IMR-90 (cell line): ENCODE measurements around the gene FAM168B. TPM values are rescaled to one million over a fixed set of nuclear protein-coding genes. Genes with fewer than 3 reads are reported as not detected.

ENCODE experiments used
- ATAC-seq: fragments of 200-7000 bp; cut with Tn5 transposase; 2 replicates; pipeline ENCODE4 v1.9.1; 2020; ENCODE audit warnings: low read depth, mild to moderate bottlenecking, moderate library complexity
- BruUV-seq: library from RNA; stranded (reverse); fragments of 400-500 nt; replicated peaks from 2 replicates; lab custom pipeline; 2021; lab: Mats Ljungman, UMichigan
- CTCF ChIA-PET: fragments of 300-600 bp; formaldehyde crosslinking; extraction: SDS; loops from one replicate; lab custom pipeline; 2021; ENCODE audit warnings: antibody characterized with exemption; lab: Yijun Ruan, JAX
- POLR2A ChIA-PET: fragments of 300-600 bp; sonication (Branson Sonifier 250); formaldehyde crosslinking; loops from one replicate; lab custom pipeline; 2022; ENCODE audit warnings: antibody characterized with exemption; ENCODE audit not compliant: unreplicated experiment; lab: Charles Lee
- DNase-seq: peaks from one replicate; pipeline ENCODE4 v3.0.0; 2013
- H2AFZ ChIP-seq: replicated peaks from 2 replicates; pipeline ENCODE3; 2013; ENCODE audit warnings: low read length, mild to moderate bottlenecking; ENCODE audit not compliant: poor library complexity
- H2AK5ac ChIP-seq: 2 replicates; pipeline ENCODE4 v1.6.1; 2013; ENCODE audit warnings: low read depth, low read length, inconsistent platforms
- H2AK9ac ChIP-seq: replicated peaks from 2 replicates; pipeline ENCODE3; 2013; ENCODE audit warnings: mild to moderate bottlenecking, low read depth, low read length, moderate library complexity; ENCODE audit not compliant: poor library complexity
- H2BK120ac ChIP-seq: 2 replicates; pipeline ENCODE4 v1.6.1; 2013; ENCODE audit warnings: low read depth, low read length, inconsistent platforms
- H2BK15ac ChIP-seq: 3 replicates; pipeline ENCODE4 v1.6.1; 2013; ENCODE audit warnings: low read depth, low read length, inconsistent platforms
- H2BK20ac ChIP-seq: 2 replicates; pipeline ENCODE4 v1.6.1; 2013; ENCODE audit warnings: low read depth, mild to moderate bottlenecking, inconsistent platforms, low read length, moderate library complexity
- H2BK5ac ChIP-seq: 2 replicates; pipeline ENCODE4 v1.6.1; 2013; ENCODE audit warnings: mild to moderate bottlenecking, low read depth, low read length, inconsistent platforms; ENCODE audit not compliant: poor library complexity, severe bottlenecking
- H3K14ac ChIP-seq: replicated peaks from 2 replicates; pipeline ENCODE4 v1.6.1; 2013; ENCODE audit warnings: low read depth, low read length, inconsistent platforms
- H3K18ac ChIP-seq: 2 replicates; pipeline ENCODE4 v1.6.1; 2013; ENCODE audit warnings: low read depth, low read length, control low read depth
- H3K23ac ChIP-seq: 2 replicates; pipeline ENCODE4 v1.6.1; 2013; ENCODE audit warnings: low read depth, low read length, inconsistent platforms
- H3K27ac ChIP-seq: 2 replicates; pipeline ENCODE4 v1.5.1; 2013; ENCODE audit warnings: mild to moderate bottlenecking, control low read depth, low read length; ENCODE audit not compliant: insufficient read depth
- H3K27me3 ChIP-seq: 2 replicates; pipeline ENCODE4 v1.6.1; 2013; ENCODE audit warnings: low read length; ENCODE audit not compliant: control insufficient read depth, insufficient read depth
- H3K36me3 ChIP-seq: 2 replicates; pipeline ENCODE4 v1.6.1; 2013; ENCODE audit warnings: low read length, mixed read lengths; ENCODE audit not compliant: control insufficient read depth, insufficient read depth
- H3K4ac ChIP-seq: 2 replicates; pipeline ENCODE4 v1.6.1; 2013; ENCODE audit warnings: low read depth, low read length, inconsistent platforms
- H3K4me1 ChIP-seq: 2 replicates; pipeline ENCODE4 v1.6.1; 2013; ENCODE audit warnings: low read length, mixed read lengths; ENCODE audit not compliant: control insufficient read depth, insufficient read depth
- H3K4me2 ChIP-seq: 2 replicates; pipeline ENCODE4 v1.6.1; 2013; ENCODE audit warnings: low read depth, mild to moderate bottlenecking, control low read depth, low read length, moderate library complexity
- H3K4me3 ChIP-seq: 2 replicates; pipeline ENCODE4 v1.5.1; 2013; ENCODE audit warnings: low read depth, mild to moderate bottlenecking, control low read depth, low read length, moderate library complexity; ENCODE audit not compliant: insufficient read depth
- H3K56ac ChIP-seq: 2 replicates; pipeline ENCODE4 v1.6.1; 2013; ENCODE audit warnings: low read length, inconsistent platforms; ENCODE audit not compliant: insufficient read depth; ENCODE audit errors: extremely low read depth
- H3K79me1 ChIP-seq, 2 experiments: 2 replicates each; pipeline ENCODE4 v1.6.1; 2013; ENCODE audit warnings: low read length in 2 of 2, inconsistent platforms in 1 of 2, low read depth in 1 of 2
- H3K9ac ChIP-seq: 2 replicates; pipeline ENCODE4 v1.6.1; 2013; ENCODE audit warnings: low read depth, low read length, control low read depth
- H3K9me1 ChIP-seq: 2 replicates; pipeline ENCODE4 v1.6.1; 2013; ENCODE audit warnings: low read length, inconsistent platforms; ENCODE audit not compliant: insufficient read depth
- H3K9me3 ChIP-seq: 2 replicates; pipeline ENCODE4 v1.6.1; 2013; ENCODE audit warnings: low read length; ENCODE audit not compliant: control insufficient read depth, insufficient read depth
- H4K20me1 ChIP-seq: 2 replicates; pipeline ENCODE4 v1.6.1; 2013; ENCODE audit warnings: low read length, inconsistent platforms; ENCODE audit not compliant: insufficient read depth
- H4K5ac ChIP-seq: 2 replicates; pipeline ENCODE4 v1.6.1; 2013; ENCODE audit warnings: mild to moderate bottlenecking, low read depth, low read length, control low read depth
- H4K8ac ChIP-seq, 2 experiments: 2 replicates each; pipeline ENCODE4 v1.6.1; 2013; ENCODE audit warnings: low read depth in 2 of 2, low read length in 2 of 2, control low read depth in 1 of 2, inconsistent platforms in 1 of 2
- H4K91ac ChIP-seq: 2 replicates; pipeline ENCODE4 v1.6.1; 2013; ENCODE audit warnings: low read depth, low read length, inconsistent platforms; ENCODE audit not compliant: insufficient read depth
- BHLHE40 ChIP-seq: fragments of 150-350 bp; IDR thresholded peaks from 2 replicates; pipeline ENCODE4 v1.6.1; 2016; ENCODE audit warnings: mild to moderate bottlenecking, low read depth, low read length
- FOS ChIP-seq: fragments of 150-350 bp; IDR thresholded peaks from 2 replicates; pipeline ENCODE4 v1.6.1; 2016; ENCODE audit warnings: low read depth, low read length
- NFE2L2 ChIP-seq: fragments of 150-350 bp; IDR thresholded peaks from 2 replicates; pipeline ENCODE4 v1.6.1; 2016; ENCODE audit warnings: low read depth, mild to moderate bottlenecking, low read length
- POLR2A ChIP-seq: IDR thresholded peaks from 2 replicates; pipeline ENCODE4 v1.6.1; 2012; ENCODE audit warnings: mild to moderate bottlenecking, low read depth, low read length
- RCOR1 ChIP-seq: IDR thresholded peaks from 2 replicates; pipeline ENCODE4 v1.6.1; 2012; ENCODE audit warnings: mild to moderate bottlenecking, low read length, improper control_type of control experiment; ENCODE audit not compliant: insufficient replicate concordance
- WGBS, 2 experiments: methylation state at CpG; one replicate each; pipeline versions ENCODE4 v1.1.5 to v1.1.7; 2013; ENCODE audit warnings: missing lambda C conversion rate in 2 of 2; ENCODE audit not compliant: insufficient read length in 1 of 2; ENCODE audit errors: extremely low coverage in 2 of 2; 5-methylcytosine and 5-hydroxymethylcytosine counted together
- dilution Hi-C: fragments of 300-500 bp; cut with HindIII; formaldehyde crosslinking; loops from one replicate; pipeline ENCODE4 v1.14.3; 2018; ENCODE audit warnings: low sequenced_read_pairs; ENCODE audit not compliant: unreplicated experiment
- in situ Hi-C: fragments of 300-500 bp; cut with MboI; formaldehyde crosslinking; loops from 3 replicates; pipeline ENCODE4 v1.14.3; 2019; ENCODE audit warnings: low sequenced_read_pairs, inconsistent platforms, mixed read lengths
- intact Hi-C: fragments of 100-400 bp; cut with micrococcal nuclease; formaldehyde crosslinking; loops from 2 replicates; pipeline ENCODE4 v1.10.0; 2022
- polyA plus RNA-seq, 3 experiments: library from polyadenylated mRNA; depleted of rRNA; stranded (reverse); fragments of >200 nt; gene quantifications; 2 replicates each; pipeline ENCODE4 v1.2.3, GENCODE V29; 2012; ENCODE audit warnings: low replicate concordance in 1 of 3
- total RNA-seq: library from RNA; depleted of rRNA; stranded (reverse); fragments of >200 nt; gene quantifications from 2 replicates; pipeline ENCODE4 v1.2.3, GENCODE V29; 2012
- TF ChIP-seq, protein P1 (sequence below): conservative IDR thresholded peaks from 2 replicates; pipeline ENCODE4 v1.5.1; 2012; ENCODE audit warnings: mild to moderate bottlenecking, low read depth, low read length, improper control_type of control experiment
- TF ChIP-seq, protein P2 (sequence below): fragments of 150-350 bp; IDR thresholded peaks from 2 replicates; pipeline ENCODE4 v1.6.1; 2017; ENCODE audit warnings: mild to moderate bottlenecking, antibody characterized with exemption, low read length, low read depth

FAM168B gene
- total and polyA plus RNA-seq, 2 of the 4 experiments (the other 2 are of a cell fraction), result 76.4 to 106 TPM

DNA sequence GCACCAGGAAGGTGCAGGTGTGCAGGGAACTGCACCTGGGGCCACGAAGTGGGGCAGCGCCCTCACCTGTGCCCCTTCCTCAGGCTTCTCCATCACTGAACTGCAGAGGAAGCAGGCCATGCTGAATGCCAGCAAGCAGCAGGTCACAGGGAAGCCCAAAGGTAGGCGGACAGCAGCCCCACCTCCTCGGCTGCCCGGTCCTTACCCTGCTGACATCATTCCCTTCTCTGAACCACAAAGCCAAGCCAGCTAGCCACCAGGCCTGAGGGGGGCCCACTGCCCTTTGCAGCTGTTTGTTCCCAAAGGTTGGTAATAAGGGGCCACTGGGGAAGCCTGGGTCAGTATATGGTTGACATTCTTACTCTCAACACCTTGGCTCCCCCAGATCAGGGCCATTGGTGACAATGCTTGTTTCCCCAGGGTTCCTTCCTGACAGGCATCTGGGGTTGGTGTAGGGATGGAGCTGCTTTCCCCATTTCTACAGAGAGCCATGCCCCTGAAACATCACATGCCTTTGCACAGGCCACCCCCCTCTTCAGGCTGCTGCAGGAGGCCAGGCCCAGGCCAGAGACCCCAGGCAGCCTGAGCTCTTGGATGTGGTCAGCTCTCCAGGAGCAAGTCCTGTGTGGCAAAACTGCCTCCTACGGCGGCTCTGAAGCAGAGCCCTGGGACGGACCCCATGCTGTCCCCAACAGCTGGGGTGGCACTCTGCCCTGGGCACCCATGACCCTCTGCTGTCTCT lies 47.8 kb downstream of the FAM168B start:
- dilution Hi-C loops (no loop called here), intact Hi-C loops (no loop called here), in situ Hi-C loops (no loop called here)
- Histone ChIP-seq H2BK120ac (no peak overlapping the region), H3K36me3 (peaks cover 29% of the 10 kb centered on the region), H4K8ac (no peak overlapping the region), H2AFZ (no peak overlapping the region), H4K91ac (no peak overlapping the region), H3K9ac (no peak overlapping the region), H3K18ac (no peak overlapping the region), H2AK9ac (no peak overlapping the region), H4K5ac (no peak overlapping the region), H3K27me3 (no peaks in the 10 kb centered on the region; the same call in 1 of the 2 replicates), H3K4me2 (no peak overlapping the region), H2AK5ac (no peak overlapping the region), H3K4me1 (no peaks in the 10 kb centered on the region), H3K27ac (no peak overlapping the region), H2BK20ac (no peak overlapping the region), H2BK5ac (no peak overlapping the region), H3K79me1 (peaks cover 6 to 8% of the 10 kb centered on the region in 2 experiments; a peak in 3 of 4 replicates), H4K20me1 (peaks cover 20% of the 10 kb centered on the region), H3K9me3 (no peaks in the 10 kb centered on the region), H3K23ac (no peak overlapping the region), H3K56ac (no peak overlapping the region), H2BK15ac (no peak overlapping the region), H3K4me3 (no peak overlapping the region), H3K4ac (no peak overlapping the region), H3K14ac (no peak overlapping the region), H3K9me1 (no peaks in the 10 kb centered on the region)
- no peak for DNase-seq
- TF ChIP-seq POLR2A (no peak), BHLHE40 (no peak), FOS (no peak), RCOR1 (no peak), NFE2L2 (no peak)
- TF ChIP-seq, protein P1, sequence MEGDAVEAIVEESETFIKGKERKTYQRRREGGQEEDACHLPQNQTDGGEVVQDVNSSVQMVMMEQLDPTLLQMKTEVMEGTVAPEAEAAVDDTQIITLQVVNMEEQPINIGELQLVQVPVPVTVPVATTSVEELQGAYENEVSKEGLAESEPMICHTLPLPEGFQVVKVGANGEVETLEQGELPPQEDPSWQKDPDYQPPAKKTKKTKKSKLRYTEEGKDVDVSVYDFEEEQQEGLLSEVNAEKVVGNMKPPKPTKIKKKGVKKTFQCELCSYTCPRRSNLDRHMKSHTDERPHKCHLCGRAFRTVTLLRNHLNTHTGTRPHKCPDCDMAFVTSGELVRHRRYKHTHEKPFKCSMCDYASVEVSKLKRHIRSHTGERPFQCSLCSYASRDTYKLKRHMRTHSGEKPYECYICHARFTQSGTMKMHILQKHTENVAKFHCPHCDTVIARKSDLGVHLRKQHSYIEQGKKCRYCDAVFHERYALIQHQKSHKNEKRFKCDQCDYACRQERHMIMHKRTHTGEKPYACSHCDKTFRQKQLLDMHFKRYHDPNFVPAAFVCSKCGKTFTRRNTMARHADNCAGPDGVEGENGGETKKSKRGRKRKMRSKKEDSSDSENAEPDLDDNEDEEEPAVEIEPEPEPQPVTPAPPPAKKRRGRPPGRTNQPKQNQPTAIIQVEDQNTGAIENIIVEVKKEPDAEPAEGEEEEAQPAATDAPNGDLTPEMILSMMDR, result no peak
- TF ChIP-seq, protein P2, sequence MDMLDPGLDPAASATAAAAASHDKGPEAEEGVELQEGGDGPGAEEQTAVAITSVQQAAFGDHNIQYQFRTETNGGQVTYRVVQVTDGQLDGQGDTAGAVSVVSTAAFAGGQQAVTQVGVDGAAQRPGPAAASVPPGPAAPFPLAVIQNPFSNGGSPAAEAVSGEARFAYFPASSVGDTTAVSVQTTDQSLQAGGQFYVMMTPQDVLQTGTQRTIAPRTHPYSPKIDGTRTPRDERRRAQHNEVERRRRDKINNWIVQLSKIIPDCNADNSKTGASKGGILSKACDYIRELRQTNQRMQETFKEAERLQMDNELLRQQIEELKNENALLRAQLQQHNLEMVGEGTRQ, result no peak
- ATAC-seq, result no peak
- BruUV-seq, result no TSS peak
- ChIA-PET CTCF (interaction anchor here (0.5 kb wide), 1 partner anchor 13 kb away, joined by 3 read pairs; no protein-coding TSS in a partner anchor), POLR2A (no interaction called here)
- WGBS, 2 experiments, result 87% methylated on average over 5 of the region's 8 CpGs; no CpG with 5 or more reads in 1 of the 2 experiments
